ENCODE measurements around the gene LMO1.

- TF ChIP-seq CTCF (optimal IDR thresholded peaks at IDR 0.05 in 1 of 3, IDR thresholded peaks at IDR 0.05 in 1 of 3, conservative IDR thresholded peaks at IDR 0.05 in 1 of 3; ENCODE audit: extremely low read depth in 1 of 3, insufficient read depth in 2 of 3, low read length in 3 of 3) (no peak), EZH2 (IDR thresholded peaks at IDR 0.05; ENCODE audit: low read length) (peak; percentile 63)
Measured at GRCh38 chr11:8268530-8269400, 5.1 kb upstream of the LMO1 start.

All from keratinocyte (primary cell).